Activated T-cell treated with anti-CD3 and anti-CD28 coated beads for 4 hours (primary cell): Measurements from ENCODE around the gene TAF4B.
A peak's percentile ranks its signal among the peaks of the same experiment; 100 is the strongest.
"Not testable (repeated sequence)": the region's sequence is repeated elsewhere in the genome, so short reads cannot be mapped to it uniquely, and the experiment has no call there.

Experiments used
- DNase-seq: peaks from one replicate; pipeline ENCODE4 v3.0.0-alpha.2; 2020

Gene TAF4B, protein sequence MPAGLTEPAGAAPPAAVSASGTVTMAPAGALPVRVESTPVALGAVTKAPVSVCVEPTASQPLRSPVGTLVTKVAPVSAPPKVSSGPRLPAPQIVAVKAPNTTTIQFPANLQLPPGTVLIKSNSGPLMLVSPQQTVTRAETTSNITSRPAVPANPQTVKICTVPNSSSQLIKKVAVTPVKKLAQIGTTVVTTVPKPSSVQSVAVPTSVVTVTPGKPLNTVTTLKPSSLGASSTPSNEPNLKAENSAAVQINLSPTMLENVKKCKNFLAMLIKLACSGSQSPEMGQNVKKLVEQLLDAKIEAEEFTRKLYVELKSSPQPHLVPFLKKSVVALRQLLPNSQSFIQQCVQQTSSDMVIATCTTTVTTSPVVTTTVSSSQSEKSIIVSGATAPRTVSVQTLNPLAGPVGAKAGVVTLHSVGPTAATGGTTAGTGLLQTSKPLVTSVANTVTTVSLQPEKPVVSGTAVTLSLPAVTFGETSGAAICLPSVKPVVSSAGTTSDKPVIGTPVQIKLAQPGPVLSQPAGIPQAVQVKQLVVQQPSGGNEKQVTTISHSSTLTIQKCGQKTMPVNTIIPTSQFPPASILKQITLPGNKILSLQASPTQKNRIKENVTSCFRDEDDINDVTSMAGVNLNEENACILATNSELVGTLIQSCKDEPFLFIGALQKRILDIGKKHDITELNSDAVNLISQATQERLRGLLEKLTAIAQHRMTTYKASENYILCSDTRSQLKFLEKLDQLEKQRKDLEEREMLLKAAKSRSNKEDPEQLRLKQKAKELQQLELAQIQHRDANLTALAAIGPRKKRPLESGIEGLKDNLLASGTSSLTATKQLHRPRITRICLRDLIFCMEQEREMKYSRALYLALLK

DNA sequence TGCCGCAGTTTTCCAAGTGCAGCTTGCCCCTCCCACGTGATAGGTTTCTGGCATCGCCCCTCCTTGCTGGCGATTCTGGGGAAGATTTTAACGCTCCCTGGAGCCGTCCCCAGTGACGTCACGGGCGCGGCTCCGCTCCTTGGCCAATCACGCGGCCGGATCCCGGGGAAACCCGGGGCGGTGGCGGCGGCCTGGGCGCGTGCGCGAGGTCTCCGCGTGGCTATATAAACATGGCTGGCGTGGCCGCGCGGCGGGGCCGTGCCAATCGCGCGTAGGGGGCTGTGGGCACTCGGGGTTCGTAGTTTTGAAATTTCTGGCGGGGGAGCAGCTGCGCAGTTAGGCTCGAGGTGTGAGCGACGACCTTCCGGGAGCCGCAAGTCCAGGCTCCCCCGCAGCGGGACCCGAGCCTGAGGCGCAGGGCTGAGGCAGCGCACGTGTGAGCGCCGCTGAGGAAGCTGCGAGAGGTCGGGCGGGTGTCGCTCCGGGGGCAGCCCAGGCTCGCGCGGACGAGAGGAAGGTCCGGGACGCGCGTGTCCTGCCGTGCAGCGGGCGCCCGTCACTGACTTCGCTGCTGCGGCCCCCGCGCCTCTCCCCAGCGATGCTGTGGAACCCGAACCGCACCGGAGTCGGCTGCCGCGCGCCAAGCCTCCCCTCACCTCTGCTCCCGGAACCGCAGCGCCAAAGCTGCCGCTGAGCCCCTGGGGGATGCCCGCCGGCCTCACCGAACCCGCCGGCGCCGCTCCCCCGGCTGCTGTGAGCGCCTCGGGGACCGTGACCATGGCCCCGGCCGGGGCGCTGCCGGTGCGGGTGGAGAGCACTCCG is at the start of gene TAF4B:
TAF4B (plus strand) TSS at position 217 of the 822 bp plus-strand sequence; CDS start at position 706, 489 bp downstream.
- peak; percentile 94 for DNase-seq

DNA sequence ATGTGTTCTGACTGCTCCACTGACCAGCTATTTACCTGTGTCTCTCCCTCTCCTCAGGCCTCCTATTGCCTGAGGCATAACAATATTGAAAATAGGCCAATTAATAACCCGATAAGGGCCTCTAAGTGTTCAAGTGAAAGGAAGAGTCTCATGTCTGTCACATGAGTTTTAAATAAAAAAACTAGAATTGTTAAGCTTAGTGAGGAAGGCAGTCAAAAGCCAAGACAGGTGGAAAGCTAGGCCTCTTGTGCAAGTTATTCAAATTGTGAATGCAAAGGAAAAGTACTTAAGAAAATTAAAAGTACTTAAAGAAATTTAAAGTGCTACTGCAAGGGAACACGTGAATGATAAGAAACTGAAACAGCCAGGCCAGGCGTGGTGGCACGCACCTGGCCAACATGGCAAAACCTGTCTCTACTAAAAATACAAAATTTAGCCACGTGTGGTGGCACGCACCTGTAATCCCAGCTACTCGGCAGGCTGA is 44.9 kb upstream of the TAF4B start:
- DNase-seq: no peak

DNA sequence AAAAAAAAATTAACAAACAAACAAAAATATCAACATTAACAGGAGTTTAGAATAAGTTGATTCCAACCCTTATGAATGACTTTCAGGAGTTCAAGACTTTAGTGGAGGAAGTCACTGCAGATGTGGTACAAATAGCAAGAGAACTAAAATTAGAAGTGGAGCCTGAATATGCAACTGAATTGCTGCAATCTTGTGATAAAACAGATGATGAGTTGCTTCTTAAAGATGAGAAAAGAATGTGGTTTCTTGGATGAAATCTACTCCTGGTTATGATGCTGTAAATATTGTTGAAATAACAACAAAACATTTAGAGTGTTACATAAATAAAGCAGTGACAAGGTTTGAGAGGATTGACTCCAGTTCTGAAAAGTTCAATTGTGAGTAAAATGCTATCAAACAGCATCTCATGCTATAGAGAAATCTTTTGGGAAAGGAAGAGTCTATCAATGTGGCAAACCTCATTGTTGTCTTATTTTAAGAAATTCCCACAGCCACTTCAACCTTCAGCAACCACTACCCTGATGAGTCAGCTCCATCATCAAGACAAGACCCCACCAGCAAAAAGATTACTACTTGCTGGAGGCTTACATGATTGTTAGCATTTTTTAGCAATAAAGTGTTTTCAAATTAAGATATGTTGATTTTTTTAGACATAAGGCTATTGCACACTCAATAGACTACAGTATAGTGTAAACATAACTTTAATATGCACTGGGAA is 42.7 kb upstream of the TAF4B start:
- no peak for DNase-seq

DNA sequence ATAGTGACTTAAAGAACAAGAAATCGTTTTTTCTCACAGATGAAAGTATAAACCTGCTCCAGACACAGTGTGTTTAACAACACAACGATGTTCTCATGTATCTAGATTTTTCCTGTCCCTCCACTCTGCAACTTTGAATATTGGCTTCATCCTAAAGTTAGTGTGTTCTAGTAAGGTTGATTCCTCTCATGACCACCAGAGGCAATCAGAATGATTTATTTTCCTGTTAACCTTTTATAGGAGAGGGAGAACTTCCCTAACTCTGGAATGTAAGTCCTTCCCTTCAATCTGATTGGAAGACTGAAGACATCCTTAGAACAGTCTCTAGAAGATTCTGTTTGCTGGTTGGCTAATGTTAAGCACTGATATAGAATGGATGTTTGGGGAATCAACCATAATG is 41.0 kb upstream of the TAF4B start:
- DNase-seq: no peak

DNA sequence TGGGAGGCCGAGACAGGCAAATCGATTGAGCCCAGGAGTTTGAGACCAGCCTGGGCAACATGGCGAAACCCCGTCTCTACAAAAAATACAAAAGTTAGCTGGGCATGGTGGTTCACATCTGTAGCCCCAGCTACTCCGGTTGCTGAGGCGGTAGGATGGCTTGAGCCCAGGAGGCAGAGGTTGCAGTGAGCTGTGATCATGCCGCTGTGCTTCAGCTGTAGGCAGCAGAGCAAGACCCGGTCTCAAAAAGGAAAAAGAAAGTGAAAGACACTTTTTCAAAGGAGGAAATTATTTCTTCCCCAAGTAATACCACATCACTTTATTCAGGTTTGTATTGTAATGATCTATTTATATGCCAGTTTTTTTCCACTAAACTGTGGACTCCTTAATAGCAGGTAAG is 35.7 kb upstream of the TAF4B start:
- DNase-seq: peak; percentile 16

DNA sequence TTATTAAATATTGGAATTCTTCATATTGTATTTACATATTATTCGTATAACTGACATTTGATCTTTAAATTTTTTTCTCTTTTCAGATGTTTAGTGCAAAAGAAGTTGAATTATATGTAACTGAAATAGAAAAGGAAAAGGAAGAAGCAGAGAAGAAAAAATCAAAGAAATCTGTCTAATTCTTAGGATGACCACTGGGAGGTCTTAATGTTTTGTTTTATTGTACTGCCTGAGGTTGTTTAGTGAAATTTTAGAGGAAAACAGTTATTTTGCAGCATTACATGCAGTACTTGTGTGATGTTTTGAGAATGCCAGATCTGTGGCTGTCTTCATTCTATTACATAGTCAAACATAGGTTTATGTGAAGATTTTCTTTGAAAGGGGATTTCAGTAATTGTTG is 34.0 kb upstream of the TAF4B start:
- DNase-seq: no peak

DNA sequence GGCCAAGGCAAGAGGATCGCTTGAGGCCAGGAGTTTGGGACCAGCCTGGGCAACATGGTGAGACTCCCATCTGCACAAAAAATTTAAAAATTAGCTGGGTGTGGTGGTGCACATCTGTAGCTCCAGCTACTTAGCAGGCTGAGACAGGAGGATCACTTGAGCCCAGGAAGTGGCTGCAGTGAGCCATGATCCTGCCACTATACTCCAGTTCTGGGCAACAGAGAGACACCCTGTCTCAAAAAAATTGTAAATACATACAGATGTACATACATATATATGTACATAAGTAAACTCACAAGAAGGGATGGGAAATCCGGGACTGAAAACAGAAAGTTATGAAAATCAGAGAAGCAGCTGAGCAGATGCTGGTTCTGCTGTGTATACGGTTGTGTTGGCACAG is 29.6 kb upstream of the TAF4B start:
- no peak for DNase-seq

DNA sequence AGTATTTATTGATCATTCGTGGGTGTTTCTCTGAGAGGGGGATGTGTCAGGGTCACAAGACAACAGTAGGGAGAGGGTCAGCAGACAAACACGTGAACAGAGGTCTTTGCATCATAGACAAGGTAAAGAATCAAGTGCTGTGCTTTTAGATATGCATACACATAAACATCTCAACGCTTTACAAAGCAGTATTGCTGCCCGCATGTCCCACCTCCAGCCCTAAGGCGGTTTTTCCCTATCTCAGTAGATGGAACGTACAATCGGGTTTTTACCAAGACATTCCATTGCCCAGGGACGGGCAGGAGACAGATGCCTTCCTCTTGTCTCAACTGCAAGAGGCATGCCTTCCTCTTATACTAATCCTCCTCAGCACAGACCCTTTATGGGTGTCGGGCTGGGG is 24.2 kb upstream of the TAF4B start:
- not testable (repeated sequence) for DNase-seq

DNA sequence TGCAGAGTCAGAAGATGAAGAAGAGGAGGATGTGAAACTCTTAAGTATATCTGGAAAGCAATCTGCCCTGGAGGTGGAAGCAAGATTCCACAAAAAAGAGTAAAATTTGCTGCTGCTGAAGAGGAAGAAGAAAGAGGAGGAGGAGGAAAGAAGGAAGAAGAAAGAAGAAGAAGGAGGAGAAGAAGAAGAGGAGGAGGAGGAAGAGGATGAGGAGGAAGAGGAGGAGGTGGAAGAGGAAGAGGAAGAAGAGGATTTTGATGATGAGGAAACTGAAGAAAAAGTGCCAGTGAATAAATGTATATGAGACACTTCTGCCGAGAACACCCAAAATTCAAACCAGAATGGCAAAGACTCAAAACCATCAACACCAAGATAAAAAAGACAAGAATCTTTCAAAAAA is 20.9 kb upstream of the TAF4B start:
- DNase-seq: no peak

DNA sequence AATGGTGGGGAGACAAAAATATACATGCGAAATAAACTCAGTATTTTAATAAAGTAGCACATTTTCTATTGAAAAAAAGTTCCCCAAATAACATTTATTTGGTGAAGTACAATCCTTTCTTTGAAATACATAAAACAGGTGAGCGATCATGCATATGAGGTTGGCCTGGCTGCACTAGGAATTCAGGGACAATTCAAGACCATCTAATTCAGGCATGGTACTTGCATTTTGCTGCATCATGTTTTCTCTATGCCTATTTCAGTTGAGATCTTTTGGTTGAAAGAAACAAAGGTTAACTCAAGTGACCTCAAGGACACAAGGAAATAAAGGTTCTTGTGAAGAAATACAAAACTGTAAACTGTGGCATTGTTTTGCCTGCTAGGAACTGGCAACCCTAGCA is 19.8 kb upstream of the TAF4B start:
- no peak for DNase-seq

DNA sequence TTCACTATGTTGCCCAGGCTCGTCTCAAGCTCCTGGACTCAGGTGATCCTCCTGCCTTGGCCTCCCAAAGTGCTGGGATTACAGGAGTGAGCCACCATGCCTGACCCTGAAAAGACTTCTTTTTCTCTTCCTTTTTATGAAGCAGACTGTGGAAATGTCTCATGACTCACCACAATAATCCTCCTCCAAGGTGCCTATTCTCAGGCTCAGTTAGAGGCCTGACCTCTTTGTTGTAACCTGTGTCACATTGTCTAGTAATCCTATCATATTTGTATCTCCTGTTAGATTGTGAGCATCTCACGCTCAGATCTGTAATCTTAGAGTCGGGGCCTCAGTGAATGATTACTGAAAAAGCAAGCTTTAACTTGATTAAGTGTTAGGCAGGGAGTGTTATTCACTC is 18.3 kb upstream of the TAF4B start:
- no peak for DNase-seq

DNA sequence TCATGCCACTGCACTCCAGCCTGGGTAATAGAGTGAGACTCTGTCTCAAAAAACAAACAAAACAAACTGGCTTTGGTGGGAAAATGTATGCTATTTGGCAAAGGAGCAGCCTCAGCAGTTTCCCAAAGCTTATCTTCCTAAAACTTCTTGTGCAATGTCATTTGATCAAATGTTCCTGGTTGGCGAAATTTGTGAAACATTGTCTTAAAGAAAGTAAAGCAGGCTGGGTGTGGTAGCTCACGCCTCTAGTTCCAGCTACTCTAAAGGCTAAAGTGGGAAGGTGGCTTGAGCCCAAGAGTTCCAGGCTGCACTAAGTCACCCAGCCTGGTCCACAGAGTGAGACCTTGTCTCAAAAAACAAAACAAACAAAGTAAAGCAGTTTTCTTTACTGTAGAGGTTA is 17.3 kb upstream of the TAF4B start:
- no peak for DNase-seq

DNA sequence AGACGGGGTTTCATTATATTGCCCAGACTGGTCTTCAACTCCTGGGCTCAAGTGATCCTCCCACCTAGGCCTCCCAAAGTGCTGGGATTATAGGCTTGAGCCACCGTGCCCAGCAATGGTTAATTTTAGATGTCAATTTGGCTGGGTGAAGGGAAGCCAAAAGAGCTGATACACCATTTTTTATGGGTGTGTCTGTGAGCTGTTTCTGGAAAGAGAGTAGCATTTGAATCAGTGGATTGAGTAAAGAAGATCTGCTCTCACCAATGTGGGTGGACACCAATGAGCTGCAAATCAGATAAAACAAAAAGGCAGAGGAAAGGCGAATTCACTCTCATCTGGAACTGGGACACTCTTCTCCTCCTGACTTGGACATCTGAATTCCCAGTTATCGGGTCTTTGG is 16.1 kb upstream of the TAF4B start:
- no peak for DNase-seq

DNA sequence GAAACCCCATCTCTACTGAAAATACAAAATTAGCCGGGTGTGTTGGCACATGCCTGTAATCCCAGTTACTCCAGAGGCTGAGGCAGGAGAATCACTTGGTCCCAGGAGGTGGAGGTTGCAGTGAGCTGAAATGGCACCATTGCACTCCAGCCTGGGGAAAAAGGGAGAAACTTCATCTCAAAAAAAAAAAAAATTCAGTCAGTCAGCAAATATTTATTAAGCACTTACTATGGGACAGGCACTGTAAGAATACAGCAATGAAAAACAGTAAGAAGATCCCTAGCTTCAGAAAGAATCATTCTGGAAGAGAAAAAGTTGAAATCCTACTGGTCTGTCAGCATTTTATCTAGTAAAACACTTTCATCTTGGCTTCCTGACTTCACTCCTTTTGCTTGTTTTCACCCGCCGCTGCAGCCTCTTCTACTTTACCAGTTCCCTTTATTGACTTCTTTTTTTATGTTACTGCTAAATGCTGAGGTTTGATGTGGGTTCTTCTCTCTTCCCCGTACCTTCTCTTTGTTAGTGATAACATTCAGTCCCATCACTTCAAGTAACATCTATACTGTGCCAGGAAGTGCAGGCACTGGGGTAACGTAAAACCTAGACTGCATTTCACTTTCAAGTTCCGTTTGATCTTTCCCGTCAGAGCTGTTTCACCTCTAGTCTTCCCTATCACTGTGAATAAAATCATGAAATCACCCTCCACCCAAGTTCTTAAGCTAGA is 10.8 kb upstream of the TAF4B start:
- peak; percentile 16 for DNase-seq

DNA sequence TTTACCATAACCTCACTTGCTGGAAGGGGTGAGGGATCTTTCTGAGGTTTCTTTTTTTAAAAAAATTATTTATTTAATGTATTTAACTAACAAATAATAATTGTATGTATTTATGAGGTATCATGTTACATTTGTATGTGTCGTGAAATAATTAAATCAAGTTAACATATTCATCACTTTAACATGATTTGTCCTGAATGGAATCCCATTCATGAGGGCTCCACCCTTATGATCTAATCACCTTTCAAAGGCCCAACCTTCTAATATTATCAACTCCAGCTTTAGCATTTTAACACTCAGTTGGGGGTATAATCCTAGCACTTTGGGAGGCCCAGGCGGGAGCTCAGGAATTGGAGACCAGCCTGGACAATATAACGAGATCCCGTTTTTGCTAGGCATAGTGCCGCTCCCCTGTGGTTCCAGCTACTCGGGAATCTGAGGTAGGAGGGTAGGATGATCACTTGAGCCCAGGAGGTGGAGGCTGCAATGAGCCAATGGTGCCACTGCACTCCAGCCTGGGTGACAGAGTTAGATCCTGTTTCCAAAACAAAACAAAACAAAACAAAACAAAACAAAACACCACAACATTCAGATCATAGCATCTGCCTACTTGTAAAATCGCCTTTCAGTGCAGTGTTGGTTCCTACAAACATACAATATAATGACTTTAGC is 1.1 kb upstream of the TAF4B start:
- no peak for DNase-seq

DNA sequence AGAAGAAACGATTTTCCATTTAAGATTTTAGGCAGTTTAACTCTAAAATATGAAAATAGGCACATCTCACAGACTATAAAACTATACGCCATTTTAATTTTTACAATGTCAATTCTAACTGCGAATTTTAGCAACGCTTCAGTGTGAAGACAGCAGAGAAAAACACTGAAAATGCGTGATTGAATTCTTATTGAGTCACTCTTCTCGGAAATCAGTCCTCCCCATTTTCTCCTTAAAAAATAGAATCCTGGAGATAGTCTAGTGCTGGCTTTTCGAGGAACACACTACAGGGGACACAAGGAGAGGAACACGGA is 373 bp upstream of the TAF4B start:
- DNase-seq: no peak

DNA sequence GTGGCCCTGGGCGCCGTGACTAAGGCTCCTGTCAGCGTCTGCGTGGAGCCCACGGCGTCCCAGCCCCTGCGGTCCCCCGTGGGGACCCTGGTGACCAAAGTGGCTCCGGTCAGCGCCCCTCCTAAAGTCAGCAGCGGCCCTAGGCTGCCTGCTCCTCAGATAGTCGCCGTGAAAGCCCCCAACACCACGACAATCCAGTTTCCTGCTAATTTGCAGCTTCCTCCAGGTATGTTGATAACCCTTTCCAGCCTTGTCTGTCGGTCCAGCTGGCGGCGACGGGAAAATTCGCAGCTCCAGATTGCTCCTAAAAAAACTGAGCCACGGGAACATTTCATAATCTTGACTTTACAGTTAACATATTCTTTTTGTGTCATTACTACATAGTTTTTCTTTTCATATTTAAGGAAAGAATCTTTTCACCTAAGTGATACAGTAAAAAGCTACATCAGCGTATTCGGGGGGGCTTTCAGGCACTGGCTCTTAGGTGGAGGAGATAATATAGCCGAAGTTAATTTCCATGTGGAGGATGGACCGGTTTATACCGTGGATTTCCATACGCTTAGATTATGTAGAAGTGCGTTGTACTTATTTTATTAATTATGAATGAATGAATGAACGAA is 916 bp downstream of the TAF4B start:
- DNase-seq: no peak

DNA sequence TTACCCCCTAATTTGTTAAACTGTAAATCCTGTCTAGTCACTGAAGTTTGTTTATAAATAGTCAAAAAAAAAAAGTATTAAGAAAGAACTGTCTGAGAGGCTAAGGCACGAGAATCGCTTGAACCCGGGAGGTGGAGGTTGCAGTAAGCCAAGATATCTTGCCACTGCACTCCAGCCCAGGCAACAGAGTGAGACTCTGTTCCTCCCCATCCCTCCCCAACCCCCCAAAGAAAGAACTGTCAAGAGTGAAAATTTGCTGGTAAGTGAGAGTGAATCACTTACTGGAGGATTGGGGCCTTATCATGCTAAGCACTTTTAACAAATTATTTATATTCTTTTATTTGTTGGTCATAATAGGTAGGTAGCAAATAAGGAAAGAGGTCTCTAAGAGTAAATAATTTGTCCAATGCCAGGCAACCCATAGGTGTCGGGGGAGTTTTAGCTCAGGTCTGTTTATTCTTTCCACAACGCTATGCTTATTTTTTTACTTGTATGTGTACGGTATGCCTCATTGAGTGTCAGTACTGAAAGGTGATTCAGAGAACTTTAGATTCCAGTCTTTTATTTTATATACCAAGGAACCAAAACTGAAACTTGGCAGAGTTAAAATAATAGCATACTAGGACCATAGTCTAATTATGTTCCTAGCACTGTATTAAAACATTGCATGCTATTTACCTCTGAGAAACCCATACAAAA is 2.5 kb downstream of the TAF4B start:
- no peak for DNase-seq

DNA sequence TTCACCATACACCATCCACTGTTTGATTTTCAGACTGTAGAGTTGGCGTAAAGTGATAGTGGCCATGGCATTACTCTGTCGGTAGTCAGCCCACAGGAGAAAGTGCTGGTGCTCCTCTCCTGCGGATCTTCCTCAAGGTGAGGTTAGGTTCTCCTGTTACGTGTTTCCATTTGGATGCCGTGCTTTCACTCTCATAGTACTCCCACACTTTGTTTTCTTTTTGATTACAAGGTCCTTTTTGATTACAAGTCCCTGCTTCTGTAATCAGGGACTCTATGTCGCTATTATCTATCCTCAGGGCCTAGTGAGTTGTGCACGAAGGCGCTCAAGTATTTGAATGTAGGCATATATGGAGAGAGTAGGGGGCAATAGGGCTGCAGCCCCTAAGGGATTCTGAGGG is 4.3 kb downstream of the TAF4B start:
- DNase-seq: no peak

DNA sequence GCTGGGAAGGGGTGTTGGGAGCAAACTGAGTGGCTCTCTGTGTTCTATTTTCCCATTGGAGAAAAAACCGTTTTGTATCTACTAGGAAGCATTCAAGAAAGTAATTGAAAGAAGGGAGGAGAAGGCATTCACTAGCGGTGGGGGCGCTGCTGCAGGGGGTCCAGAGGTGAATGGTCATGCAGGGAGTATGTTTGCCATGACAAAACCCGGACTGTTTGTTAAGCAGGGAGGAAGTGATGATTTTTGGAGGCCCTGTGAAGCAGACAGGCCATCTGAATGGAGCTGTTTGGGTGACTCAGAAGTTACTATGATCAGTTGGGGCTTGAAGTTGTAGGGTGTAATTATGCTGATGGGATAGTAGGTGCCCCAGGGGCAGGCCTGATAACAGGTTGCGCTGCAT is 7.0 kb downstream of the TAF4B start:
- DNase-seq: no peak
